Stimulated activated CD8-positive, alpha-beta memory T cell treated with anti-CD3 and anti-CD28 coated beads, Interleukin-7, amount 100 ng/mL, for 48 hours (primary cell): ENCODE measurements around the gene ALOX5.
"Not testable (repeated sequence)": the region's sequence is repeated elsewhere in the genome, so short reads cannot be mapped to it uniquely, and the experiment has no call there.

Experiments used
- DNase-seq, 2 donors: peaks; one replicate each; pipeline ENCODE4 v3.0.0-alpha.2; 2020; ENCODE audit warnings: low read depth in 1 of 2; ENCODE audit errors: extremely low read depth in 1 of 2

ALOX5 gene

DNA sequence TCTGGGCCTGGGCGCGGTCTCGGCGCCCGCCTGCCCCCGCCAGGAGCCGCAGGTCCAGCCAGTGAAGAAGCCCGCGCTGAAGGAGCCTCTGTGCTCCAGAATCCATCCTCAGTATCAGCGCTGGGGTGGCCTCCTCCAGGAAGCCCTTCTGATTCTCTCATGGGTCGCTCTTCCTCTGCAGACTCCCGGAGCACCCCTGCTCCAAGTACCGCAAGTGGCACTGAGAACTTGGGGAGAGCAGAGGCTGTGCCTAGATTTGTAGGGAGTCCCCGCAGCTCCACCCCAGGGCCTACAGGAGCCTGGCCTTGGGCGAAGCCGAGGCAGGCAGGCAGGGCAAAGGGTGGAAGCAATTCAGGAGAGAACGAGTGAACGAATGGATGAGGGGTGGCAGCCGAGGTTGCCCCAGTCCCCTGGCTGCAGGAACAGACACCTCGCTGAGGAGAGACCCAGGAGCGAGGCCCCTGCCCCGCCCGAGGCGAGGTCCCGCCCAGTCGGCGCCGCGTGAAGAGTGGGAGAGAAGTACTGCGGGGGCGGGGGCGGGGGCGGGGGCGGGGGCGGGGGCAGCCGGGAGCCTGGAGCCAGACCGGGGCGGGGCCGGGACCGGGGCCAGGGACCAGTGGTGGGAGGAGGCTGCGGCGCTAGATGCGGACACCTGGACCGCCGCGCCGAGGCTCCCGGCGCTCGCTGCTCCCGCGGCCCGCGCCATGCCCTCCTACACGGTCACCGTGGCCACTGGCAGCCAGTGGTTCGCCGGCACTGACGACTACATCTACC lies at the start of gene ALOX5:
Gene ALOX5 (plus strand): TSS at position 641 of the 774 bp plus-strand sequence. CDS start 64 bp downstream, at position 705.
- no peak for DNase-seq

DNA sequence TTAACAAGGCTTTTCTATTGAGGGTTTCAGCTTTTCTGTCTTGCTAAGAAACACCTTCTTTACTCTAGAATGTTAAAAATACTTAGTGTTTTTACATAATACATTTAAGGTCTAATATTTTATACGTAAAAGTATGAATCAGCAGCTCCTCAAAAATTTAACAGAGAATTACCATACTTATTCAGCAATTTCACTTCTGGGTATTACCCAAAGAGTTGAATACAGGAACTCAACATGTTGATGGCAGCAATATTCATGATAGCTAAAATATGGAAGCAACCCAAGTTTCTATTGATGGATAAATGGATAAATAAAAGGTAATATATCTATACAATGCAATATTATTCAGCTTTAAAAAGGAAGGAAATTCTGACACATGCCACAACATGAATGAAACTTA lies 48.9 kb upstream of the ALOX5 start:
- DNase-seq = no peak

DNA sequence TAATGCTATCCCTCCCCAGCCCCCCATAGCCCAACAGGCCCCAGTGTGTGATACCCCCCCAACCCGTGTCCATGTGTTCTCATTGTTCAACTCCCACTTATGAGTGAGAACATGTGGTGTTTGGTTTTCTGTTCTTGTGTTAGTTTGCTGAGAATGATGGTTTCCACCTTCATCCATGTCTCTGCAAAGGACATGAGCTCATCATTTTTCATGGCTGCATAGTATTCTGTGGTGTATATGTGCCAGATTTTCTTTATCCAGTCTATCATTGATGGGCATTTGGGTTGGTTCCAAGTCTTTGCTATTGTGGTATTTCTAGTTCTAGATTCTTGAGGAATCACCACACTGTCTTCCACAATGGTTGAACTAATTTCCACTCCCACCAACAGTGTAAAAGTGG lies 47.2 kb upstream of the ALOX5 start:
- DNase-seq = not testable (repeated sequence)

DNA sequence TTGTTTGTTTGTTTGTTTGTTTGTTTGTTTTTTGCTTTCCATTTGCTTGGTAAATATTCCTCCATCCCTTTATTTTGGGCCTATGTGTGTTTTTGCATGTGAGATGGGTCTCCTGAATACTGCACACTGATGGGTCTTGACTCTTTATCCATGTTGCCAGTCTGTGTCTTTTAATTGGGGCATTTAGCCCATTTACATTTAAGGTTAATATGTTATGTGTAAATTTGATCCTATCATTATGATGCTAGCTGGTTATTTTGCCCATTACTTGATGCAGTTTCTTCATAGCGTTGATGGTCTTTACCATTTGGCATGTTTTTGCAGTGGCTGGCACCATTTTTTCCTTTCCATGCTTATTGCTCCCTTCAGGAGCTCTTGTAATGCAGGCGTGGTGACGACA lies 42.2 kb upstream of the ALOX5 start:
- not testable (repeated sequence) for DNase-seq

DNA sequence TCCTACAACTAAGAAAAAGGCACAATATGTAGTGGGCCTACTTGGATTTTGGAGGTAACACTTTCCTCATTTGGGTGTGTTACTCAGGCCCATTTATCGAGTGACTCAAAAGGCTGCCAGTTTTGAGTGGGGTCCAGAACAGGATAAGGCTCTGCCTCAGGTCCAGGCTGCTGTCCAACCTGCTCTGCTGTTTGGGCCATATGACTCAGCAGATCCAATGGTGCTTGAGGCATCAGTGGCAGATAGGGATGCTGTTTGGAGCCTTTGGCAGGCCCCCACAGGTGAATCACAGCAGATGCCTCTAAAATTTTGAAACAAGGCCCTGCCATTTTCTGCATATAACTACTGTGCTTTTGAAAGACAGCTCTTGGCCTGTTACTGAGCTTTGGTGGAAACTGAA lies 34.1 kb upstream of the ALOX5 start:
- DNase-seq = no peak

DNA sequence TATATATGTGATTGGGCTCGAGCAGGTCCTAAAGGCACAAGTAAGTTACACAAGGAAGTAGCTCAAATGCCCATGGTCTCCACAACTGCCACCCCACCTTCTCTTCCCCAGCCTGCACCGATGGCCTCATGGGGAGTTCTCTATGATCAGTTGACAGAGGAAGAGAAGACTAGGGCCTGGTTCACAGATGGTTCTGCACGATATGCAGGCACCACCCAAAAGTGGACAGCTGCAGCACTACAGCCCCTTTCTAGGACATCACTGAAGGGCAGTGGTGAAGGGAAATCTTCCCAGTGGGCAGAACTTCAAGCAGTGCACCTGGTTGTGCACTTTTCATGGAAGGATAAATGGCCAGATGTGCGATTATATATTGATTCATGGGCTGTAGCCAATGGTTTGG lies 33.6 kb upstream of the ALOX5 start:
- DNase-seq = not testable (repeated sequence)

DNA sequence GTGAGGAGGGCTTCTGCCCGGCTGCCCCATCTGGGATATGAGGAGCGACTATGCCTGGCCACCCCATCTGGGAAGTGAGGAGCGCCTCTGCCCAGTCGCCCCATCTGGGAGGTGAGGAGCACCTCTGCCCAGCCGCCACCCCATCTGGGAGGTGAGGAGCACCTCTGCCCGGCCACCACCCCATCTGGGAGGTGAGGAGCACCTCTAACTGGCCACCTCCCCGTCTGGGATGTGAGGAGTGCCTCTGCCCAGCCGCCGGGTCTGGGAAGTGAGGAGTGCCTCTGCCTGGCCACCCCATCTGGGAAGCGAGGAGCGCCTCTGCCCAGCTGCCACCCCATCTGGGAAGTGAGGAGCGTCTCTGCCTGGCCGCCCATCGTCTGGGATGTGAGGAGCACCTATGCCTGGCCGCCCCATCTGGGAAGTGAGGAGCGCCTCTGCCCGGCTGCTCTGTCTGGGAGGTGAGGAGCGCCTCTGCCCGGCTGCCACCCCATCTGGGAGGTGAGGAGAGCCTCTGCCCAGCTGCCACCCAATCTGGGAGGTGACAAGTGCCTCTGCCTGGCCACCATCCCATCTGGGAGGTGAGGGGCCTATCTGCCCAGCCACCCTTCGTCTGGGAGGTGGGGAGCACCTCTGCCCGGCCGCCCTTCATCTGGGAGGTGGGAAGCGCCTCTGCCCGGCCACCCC lies 27.2 kb upstream of the ALOX5 start:
- DNase-seq = not testable (repeated sequence)

DNA sequence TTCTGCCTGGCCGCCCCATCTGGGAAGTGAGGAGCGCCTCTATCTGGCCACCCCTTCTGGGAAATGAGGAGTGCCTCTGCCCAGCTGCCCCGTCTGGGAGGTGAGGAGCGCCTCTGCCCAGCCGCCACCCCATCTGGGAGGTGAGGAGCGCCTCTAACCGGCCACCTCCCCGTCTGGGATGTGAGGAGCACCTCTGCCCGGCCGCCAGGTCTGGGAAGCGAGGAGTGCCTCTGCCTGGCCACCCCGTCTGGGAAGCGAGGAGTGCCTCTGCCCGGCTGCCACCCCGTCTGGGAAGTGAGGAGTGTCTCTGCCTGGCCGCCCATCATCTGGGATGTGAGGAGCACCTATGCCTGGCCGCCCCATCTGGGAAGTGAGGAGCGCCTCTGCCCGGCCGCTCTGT lies 26.6 kb upstream of the ALOX5 start:
- DNase-seq = not testable (repeated sequence)

DNA sequence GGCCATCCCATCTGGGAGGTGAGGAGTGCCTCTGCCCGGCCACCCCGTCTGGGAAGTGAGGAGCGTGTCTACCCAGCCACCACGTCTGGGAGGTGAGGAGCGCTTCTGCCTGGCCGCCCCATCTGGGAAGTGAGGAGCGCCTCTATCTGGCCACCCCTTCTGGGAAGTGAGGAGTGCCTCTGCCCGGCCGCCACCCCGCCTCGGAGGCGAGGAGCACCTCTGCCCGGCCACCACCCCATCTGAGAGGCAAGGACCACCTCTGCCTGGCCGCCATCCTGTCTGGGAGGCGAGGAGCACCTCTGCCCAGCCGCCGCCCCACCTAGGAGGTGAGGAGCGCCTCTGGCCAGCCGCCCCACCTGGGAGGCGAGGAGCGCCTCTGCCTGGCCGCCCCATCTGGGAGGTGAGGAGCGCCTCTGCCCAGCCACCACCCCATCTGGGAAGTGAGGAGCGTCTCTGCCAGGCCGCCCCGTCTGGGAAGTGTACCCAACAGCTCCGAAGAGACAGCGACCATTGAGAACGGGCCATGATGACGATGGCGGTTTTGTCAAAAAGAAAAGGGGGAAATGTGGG lies 25.7 kb upstream of the ALOX5 start:
- DNase-seq = not testable (repeated sequence)

DNA sequence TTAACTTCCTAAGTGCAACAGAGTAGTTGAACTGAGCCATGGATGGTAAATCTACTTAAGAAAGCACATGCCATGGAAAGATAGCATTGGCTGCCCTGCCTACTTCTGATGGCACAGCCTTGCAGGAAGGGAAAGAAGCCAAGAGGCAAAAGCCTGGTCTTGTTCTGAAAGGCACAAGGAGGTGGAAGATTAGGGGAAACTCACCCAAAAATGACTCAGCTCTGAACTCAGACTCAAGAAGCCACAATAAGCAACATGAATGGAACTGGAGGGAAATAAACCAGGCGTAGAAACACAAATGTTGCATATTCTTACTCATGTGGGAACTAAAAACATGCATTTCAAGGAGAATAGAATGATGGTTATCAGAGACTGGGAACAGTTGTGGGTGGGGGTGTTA lies 20.8 kb upstream of the ALOX5 start:
- DNase-seq = no peak

DNA sequence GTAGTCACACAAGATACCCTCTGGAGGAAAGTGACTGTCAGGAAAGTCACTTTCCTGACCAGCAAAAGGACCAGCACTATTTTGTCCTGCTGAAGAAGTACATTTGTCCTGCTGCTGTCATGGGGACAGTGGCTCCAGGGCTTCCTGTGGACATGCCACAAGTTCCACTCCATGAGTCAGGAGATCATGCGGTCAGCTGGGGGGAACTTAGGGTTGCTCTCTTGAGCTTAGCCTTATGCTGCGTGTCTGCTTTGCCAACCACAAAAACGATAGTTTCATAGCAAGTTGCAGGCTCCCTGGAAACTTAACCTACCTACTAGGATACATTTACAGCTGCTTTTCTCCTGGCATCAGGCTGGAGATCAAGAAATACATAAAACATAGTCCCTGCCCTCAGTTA lies 19.8 kb upstream of the ALOX5 start:
- no peak for DNase-seq

DNA sequence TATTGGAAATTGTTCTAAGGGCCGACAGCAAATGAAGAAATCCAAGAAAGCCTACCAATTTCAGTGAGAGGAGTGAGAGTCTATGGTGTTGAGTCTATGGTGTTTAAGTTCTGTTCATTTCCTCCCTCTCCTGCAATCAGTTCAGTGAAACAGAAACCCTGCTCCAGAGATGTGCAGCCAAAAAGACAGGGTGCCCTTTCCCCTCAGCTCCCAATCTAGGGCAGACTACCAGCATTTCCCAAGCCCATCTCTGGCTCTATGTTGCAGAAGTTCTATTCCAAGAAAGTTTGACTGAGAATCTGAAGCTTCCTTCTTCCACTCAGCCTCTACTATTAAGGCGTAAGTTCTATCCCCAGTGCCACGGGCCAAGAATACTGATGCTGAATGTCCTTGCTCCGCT lies 18.5 kb upstream of the ALOX5 start:
- no peak for DNase-seq

DNA sequence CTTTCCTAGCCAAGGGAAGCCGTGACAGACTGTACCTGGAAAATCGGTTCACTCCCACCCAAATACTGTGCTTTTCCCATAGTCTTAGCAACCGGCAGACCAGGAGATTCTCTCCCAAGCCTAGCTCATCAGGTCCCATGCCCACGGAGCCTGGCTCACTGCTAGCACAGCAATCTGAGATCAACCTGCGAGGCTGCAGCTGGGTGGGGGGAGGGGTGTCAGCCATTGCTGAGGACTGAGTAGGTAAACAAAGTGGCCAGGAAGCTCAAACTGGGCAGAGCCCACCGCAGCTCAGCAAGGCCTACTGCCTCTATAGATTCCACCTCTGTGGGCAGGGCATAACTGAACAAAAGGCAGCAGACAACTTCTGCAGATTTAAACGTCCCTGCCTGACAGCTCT lies 15.1 kb upstream of the ALOX5 start:
- not testable (repeated sequence) for DNase-seq

DNA sequence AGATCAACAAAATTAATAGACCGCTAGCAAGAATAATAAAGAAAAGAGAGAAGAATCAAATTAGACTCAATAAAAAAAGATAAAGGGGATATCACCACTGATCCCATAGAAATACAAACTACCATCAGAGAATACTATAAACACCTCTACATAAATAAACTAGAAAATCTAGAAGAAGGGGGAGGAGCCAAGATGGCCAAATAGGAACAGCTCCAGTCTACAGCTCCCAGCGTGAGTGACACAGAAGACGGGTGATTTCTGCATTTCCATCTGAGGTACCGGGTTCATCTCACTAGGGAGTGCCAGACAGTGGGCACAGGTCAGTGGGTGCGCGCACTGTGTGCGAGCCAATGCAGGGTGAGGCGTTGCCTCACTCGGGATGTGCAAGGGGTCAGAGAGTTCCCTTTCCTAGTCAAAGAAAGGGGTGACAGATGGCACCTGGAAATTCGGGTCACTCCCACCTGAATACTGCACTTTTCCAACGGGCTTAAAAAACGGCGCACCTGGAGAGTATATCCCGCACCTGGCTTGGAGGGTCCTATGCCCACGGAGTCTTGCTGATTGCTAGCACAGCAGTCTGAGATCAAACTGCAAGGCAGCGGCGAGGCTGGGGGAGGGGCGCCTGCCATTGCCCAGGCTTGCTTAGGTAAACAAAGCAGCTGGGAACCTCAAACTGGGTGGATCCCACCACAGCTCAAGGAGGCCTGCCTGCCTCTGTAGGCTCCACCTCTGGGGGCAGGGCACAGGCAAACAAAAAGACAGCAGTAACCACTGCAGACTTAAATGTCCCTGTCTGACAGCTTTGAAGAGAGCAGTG lies 11.8 kb upstream of the ALOX5 start:
- not testable (repeated sequence) for DNase-seq

DNA sequence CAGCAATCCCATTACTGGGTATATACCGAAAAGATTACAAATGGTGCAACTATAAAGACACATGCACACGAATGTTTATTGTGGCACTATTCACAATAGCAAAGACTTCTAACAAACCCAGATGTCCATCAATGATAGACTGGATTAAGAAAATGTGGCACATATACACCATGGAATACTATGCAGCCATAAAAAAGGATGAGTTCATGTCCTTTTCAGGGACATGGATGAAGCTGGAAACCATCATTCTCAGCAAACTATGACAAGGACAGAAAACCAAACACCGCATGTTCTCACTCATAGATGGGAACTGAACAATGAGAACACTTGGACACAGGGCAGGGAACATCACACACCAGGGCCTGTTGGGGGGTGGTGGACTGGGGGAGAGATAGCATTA lies 6.4 kb upstream of the ALOX5 start:
- not testable (repeated sequence) for DNase-seq

DNA sequence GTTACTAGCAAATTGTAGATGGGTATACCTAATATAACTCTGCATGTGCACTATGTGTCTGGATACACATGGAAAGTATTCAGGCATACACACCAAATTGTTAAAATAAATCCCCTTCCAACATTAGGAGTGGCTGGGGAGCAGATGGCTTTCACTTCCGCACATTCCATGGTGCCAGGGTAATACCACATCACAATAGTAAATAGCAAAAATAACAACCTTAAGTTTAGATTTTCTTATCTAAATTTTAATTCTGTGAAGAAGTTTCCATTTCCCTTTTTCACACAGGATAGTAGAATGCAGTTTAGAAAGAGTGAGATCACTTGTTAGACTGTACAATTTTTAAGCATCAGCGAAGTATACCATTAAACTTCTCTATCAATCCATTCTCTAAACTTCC lies 5.8 kb upstream of the ALOX5 start:
- DNase-seq = no peak

DNA sequence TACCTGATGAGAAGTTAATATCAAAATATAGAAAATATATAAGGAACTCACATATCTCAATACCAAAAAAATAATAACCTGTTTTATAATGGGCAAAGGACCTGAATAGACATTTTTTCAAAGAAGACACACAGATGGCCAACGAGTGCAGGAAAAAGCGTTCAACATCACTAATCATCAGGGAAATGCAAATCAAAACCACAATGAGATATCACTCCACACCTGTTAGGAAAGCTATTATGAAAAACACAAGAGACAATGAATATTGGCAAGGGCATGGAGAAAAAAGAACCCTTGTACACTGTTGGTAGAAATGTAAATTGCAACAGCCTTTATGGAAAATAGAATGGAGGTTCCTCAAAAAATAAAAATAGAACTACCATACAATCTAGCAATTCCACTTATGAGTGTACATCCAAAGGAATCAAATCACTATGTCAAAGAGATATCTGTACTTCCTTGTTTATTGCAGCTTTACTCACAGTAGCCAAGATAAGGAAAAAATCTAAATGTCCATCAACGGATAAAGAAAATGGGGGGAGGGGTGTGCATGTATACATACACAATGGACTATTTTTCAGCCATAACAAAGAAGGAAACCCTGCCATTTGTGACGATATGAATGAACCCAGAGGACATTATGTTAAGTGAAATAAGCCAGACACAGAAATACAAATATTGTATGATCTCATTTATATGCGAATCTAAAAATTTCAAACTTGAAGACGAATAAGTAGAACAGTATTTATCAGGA lies 3.6 kb upstream of the ALOX5 start:
- no peak for DNase-seq

DNA sequence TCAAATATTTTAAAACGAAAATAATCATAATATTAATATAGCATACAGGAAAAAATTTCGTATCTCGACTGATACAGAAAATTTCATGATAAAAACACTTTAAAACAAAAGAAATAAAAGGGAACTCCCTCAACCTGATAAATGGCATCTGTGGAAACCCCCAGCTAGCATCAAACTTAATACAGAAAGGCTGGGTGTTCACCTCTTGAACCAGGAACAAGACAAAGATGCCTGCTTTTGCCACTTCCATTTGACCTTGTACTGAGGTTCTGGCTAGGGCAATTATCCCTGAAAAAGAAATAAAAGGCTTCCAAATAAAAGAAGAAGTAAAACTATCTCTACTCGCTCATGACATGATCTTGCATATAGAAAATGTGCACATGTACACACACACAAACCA lies 2.5 kb upstream of the ALOX5 start:
- DNase-seq = no peak

DNA sequence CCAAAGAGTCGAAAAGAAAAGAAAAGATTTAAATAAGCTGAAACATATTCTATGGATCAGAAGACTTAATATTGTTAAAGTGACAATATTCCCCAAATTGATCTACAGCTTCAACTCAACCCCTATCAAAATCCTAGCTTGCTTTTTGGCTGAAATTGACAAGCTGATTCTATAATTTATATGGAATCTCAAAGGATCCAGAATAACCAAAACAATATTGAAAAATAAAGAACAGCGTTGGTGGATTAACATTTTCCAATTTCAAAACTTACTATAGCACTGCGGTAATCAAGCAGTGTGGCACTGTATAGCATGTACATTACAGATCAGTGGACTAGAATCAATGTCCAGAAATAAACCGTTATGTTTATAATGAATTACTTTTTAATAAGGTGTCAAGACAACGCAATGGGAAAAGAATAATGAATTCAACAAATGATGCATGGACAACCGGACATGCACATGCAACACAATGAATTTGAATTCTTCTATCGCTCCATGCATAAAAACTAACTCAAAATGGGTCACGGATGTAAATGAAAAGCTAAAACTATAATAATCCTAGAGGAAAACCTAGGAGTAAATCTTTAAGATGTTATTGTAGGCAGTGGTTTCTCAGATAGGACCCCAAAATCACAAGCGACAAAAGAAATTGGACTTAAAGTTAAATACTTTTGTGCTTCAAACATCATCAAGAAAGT lies 1.6 kb upstream of the ALOX5 start:
- no peak for DNase-seq

DNA sequence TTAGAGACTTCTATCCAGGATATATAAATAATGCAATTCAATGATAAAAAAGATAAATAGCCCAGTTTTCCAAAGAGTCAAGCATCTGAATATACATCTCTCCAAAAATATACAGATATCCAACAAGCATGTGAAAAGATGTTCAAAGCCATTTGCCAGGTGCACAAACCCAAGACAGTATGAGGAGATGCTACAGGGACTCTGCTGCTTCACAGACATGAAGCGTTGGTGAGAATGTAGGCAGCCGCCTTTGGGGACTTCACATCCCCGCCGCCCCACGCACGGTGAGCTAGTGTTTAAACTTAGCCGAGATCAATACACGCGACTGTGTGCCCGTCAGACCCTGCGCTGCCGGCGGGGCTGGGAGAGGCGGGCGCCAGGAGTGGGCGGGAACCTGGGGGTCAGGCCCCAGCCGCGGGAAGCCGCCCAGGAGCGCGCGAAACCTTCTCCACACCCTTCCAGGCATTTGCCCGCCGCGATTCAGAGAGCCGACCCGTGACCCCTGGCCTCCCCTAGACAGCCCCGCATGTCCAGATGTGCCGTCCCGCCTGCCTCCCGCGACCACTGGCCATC lies 927 bp upstream of the ALOX5 start:
- no peak for DNase-seq
